ENCODE measurements around the gene UTS2R.

Gene UTS2R

GRCh38 chr17:82416264-82416663, 44.7 kb downstream of the UTS2R start (continued):
- TF ChIP-seq ZBTB17 (tag by site-specific recombination; IDR thresholded peaks at IDR 0.05) (no peak), SP3 (tag by site-specific recombination; IDR thresholded peaks at IDR 0.05) (no peak)

- no peak overlapping the region for H3K27ac ChIP-seq (ENCODE audit: extremely low read depth, low read depth, low read length)
- ChIA-PET POLR2A (interaction anchor here (0.6 kb wide), 1 partner anchor 14 kb away, joined by 3 read pairs; no protein-coding TSS in a partner anchor), CTCF (interaction anchor here (0.6 to 2.0 kb wide), 9 partner anchors 9 to 181 kb away, joined by 3 to 9 read pairs (median 3); no protein-coding TSS in a partner anchor)
- H3K4me1 ChIP-seq (ENCODE audit: control insufficient read depth, insufficient read depth, low read length) = peaks cover 12% of the 10 kb centered on the region
- no peaks in the 10 kb centered on the region for H3K9me3 ChIP-seq (ENCODE audit: control insufficient read depth, insufficient read depth, low read depth, low read length)
- H3K36me3 ChIP-seq (ENCODE audit: control insufficient read depth in 2 of 2, insufficient read depth in 1 of 2, low read length in 2 of 2) = peaks cover 13 to 31% of the 10 kb centered on the region in 2 experiments
- TF ChIP-seq ZNF157 (tag by site-specific recombination; IDR thresholded peaks at IDR 0.05) (no peak), ZNF544 (tag by site-specific recombination; IDR thresholded peaks at IDR 0.05) (no peak), KLF9 (tag by site-specific recombination; IDR thresholded peaks at IDR 0.05; ENCODE audit: low read depth) (no peak), ZNF558 (tag by site-specific recombination; IDR thresholded peaks at IDR 0.05) (no peak), ZNF223 (tag by site-specific recombination; IDR thresholded peaks at IDR 0.05) (no peak)
- H3K4me3 ChIP-seq (ENCODE audit: low read depth, low read length) = no peak overlapping the region
Observed at GRCh38 chr17:82416771-82417170, 45.2 kb downstream of the UTS2R start.

GRCh38 chr17:82418001-82418986, 46.7 kb downstream of the UTS2R start, which contains the start of the genes HEXD and OGFOD3:
HEXD (plus strand) TSS chr17:82418347; CDS start chr17:82419800, 1,453 bp downstream.
OGFOD3 (minus strand) TSS chr17:82418586; CDS start chr17:82418485, 101 bp downstream.
- Histone ChIP-seq H3K36me3 (ENCODE audit: control insufficient read depth in 2 of 2, insufficient read depth in 1 of 2, low read length in 2 of 2) (peaks cover 13 to 23% of the 10 kb centered on the region in 2 experiments), H3K4me1 (ENCODE audit: control insufficient read depth, insufficient read depth, low read length) (peaks cover 6% of the 10 kb centered on the region), H3K9me3 (ENCODE audit: control insufficient read depth, insufficient read depth, low read depth, low read length) (no peaks in the 10 kb centered on the region), H3K27ac (ENCODE audit: extremely low read depth, low read depth, low read length) (peak within 1 kb of the TSS; percentile 87), H3K4me3 (ENCODE audit: low read depth, low read length) (peak within 1 kb of the TSS; percentile 84)
- POLR2A ChIA-PET = interaction anchor here (0.6 to 0.9 kb wide), 3 partner anchors 37 to 156 kb away, joined by 4 to 7 read pairs (median 5); no protein-coding TSS in a partner anchor
- CTCF ChIA-PET = interaction anchor here (0.6 to 2.0 kb wide), 8 partner anchors 8 to 181 kb away, joined by 3 to 9 read pairs (median 4); no protein-coding TSS in a partner anchor
- TF ChIP-seq ZNF266 (tag by site-specific recombination; IDR thresholded peaks at IDR 0.05; ENCODE audit: low read depth) (no peak), ZNF211 (tag by site-specific recombination; IDR thresholded peaks at IDR 0.05; ENCODE audit: low read depth) (no peak), ZNF302 (tag by site-specific recombination; IDR thresholded peaks at IDR 0.05; ENCODE audit: low read depth) (no peak), ZNF248 (tag by site-specific recombination; IDR thresholded peaks at IDR 0.05) (no peak), ELK4 (IDR thresholded peaks at IDR 0.05; ENCODE audit: borderline replicate concordance, low read depth, low read length) (no peak), GFI1B (tag by site-specific recombination; IDR thresholded peaks at IDR 0.05) (no peak), ZNF121 (tag by site-specific recombination; IDR thresholded peaks at IDR 0.05) (no peak), ZNF488 (tag by site-specific recombination; IDR thresholded peaks at IDR 0.05) (no peak), ZNF221 (tag by site-specific recombination; IDR thresholded peaks at IDR 0.05; ENCODE audit: borderline replicate concordance) (no peak), KLF10 (tag by site-specific recombination; IDR thresholded peaks at IDR 0.05) (peak; percentile 85), ZNF138 (tag by site-specific recombination; IDR thresholded peaks at IDR 0.05; ENCODE audit: borderline replicate concordance) (no peak), PRDM6 (tag by site-specific recombination; IDR thresholded peaks at IDR 0.05) (no peak), ZSCAN16 (tag by site-specific recombination; IDR thresholded peaks at IDR 0.05) (no peak), SETDB1 (IDR thresholded peaks at IDR 0.05; ENCODE audit: insufficient read length, low read length) (no peak), ZNF837 (tag by site-specific recombination; IDR thresholded peaks at IDR 0.05) (no peak), ZNF394 (tag by site-specific recombination; IDR thresholded peaks at IDR 0.05; ENCODE audit: borderline replicate concordance) (no peak), ZNF626 (tag by site-specific recombination; IDR thresholded peaks at IDR 0.05) (no peak; the same call in 1 of the 2 replicates), ZNF404 (tag by site-specific recombination; IDR thresholded peaks at IDR 0.05) (no peak), ZNF416 (tag by site-specific recombination; IDR thresholded peaks at IDR 0.05) (no peak), ZBTB7A (tag by site-specific recombination; IDR thresholded peaks at IDR 0.05; ENCODE audit: low read depth) (no peak), ZNF76 (tag by site-specific recombination; IDR thresholded peaks at IDR 0.05; ENCODE audit: borderline replicate concordance, low read depth) (no peak), ZNF292 (tag by site-specific recombination; IDR thresholded peaks at IDR 0.05; ENCODE audit: borderline replicate concordance, low read depth) (no peak), ZNF114 (tag by site-specific recombination; IDR thresholded peaks at IDR 0.05) (no peak)
